ENCODE data around the gene SBF2.

Gene SBF2

DNA sequence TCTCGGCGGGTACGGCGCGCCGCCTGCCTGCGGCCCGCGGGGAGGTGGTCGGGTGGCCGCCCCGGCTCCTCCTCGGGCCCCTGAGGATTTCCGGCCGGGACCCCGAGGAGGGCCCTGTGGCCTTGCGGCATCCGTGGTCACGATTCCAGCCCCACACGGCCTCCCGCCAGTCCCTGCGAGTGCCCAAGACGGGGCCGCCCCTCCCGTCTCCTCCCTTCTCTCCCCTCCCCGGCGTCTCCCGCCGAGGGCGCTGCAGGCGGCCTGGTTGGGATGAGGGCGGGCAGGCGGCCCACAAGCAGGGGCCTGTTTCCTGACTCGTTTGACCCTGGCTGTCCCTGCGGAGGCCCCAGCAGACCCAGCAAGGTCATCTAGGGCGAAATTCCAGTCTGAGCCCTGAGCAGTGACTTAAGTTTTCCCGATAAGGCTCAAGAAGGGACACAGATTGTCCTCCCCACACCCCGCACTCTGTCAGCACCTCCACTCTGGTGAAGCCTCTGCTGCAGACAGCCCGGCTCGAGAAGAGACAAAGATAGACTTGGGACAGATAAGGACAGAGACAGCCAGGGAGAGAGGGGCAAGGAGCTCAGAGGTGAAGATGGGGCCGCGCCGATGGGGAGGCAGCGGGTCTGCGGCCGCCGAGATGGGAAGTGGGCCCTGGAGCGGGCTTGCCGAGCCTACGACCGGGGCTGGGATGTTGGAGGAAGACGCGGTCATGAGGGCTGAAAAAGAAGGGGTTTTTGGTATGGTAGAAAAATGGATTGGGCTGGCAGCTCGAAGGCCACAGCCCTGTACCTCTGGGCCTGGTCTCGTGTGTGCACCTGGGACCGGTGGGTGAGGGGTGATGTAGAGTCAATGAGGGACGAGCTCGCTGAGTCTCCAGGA lies 535.1 kb downstream of the SBF2 start:
- peak overlapping the region; percentile 77 for H2AFZ ChIP-seq (ENCODE audit: low read depth, low read length)
- no peak for TF ChIP-seq CTCF (IDR thresholded peaks at IDR 0.05; ENCODE audit: borderline replicate concordance, extremely low read depth, low read length, poor library complexity, severe bottlenecking)
- TF ChIP-seq EZH2 (IDR thresholded peaks at IDR 0.05; ENCODE audit: borderline replicate concordance, low read depth, low read length, severe bottlenecking): no peak
- H3K4me3 ChIP-seq (ENCODE audit: low read depth in 1 of 2, low read length in 2 of 2): peak overlapping the region; percentile 11 to 68; a peak in 3 of 4 replicates
- no peaks in the 10 kb centered on the region for H3K79me2 ChIP-seq (ENCODE audit: insufficient read depth, low read length)
- no peaks in the 10 kb centered on the region for H3K27me3 ChIP-seq (ENCODE audit: insufficient read depth, low read length, poor library complexity)
- no peaks in the 10 kb centered on the region for H3K36me3 ChIP-seq (ENCODE audit: insufficient read depth, low read length)
- H3K4me2 ChIP-seq (ENCODE audit: insufficient read depth, low read length): peak overlapping the region; percentile 64
- peaks cover 32% of the 10 kb centered on the region for H3K4me1 ChIP-seq (ENCODE audit: insufficient read depth, low read length)
- no peaks in the 10 kb centered on the region for H4K20me1 ChIP-seq (ENCODE audit: insufficient read depth, low read length)
- H3K9ac ChIP-seq (ENCODE audit: low read depth, low read length): peak overlapping the region; percentile 63
- peak; percentile 39 for DNase-seq
- peak; percentile 20; the same call in 2 of the 3 replicates for ATAC-seq (ENCODE audit: insufficient read depth, low read depth)
- H3K9me3 ChIP-seq (ENCODE audit: insufficient read depth, low read length, severe bottlenecking): no peaks in the 10 kb centered on the region
- peak overlapping the region; percentile 60 for H3K27ac ChIP-seq (ENCODE audit: low read length)

GRCh38 chr11:9757809-9758636 lies 536.0 kb downstream of the SBF2 start:
- H3K4me2 ChIP-seq (ENCODE audit: insufficient read depth, low read length): peak overlapping the region; percentile 64
- peak overlapping the region; percentile 11 to 68; a peak in 3 of 4 replicates for H3K4me3 ChIP-seq (ENCODE audit: low read depth in 1 of 2, low read length in 2 of 2)
- TF ChIP-seq EZH2 (IDR thresholded peaks at IDR 0.05; ENCODE audit: borderline replicate concordance, low read depth, low read length, severe bottlenecking) (no peak), CTCF (IDR thresholded peaks at IDR 0.05; ENCODE audit: borderline replicate concordance, extremely low read depth, low read length, poor library complexity, severe bottlenecking) (peak; percentile 87)
- H2AFZ ChIP-seq (ENCODE audit: low read depth, low read length): peak overlapping the region; percentile 77
- peak overlapping the region; percentile 60 for H3K27ac ChIP-seq (ENCODE audit: low read length)
- no peaks in the 10 kb centered on the region for H3K79me2 ChIP-seq (ENCODE audit: insufficient read depth, low read length)
- no peaks in the 10 kb centered on the region for H3K36me3 ChIP-seq (ENCODE audit: insufficient read depth, low read length)
- ATAC-seq (ENCODE audit: insufficient read depth, low read depth): peak; percentile 75
- peak overlapping the region; percentile 63 for H3K9ac ChIP-seq (ENCODE audit: low read depth, low read length)
- H3K27me3 ChIP-seq (ENCODE audit: insufficient read depth, low read length, poor library complexity): no peaks in the 10 kb centered on the region
- peak; percentile 87 for DNase-seq
- no peaks in the 10 kb centered on the region for H3K9me3 ChIP-seq (ENCODE audit: insufficient read depth, low read length, severe bottlenecking)
- peaks cover 32% of the 10 kb centered on the region for H3K4me1 ChIP-seq (ENCODE audit: insufficient read depth, low read length)
- H4K20me1 ChIP-seq (ENCODE audit: insufficient read depth, low read length): no peaks in the 10 kb centered on the region

GRCh38 chr11:9756878-9757277 lies 537.1 kb downstream of the SBF2 start:
- no peak for DNase-seq
- H4K20me1 ChIP-seq (ENCODE audit: insufficient read depth, low read length): no peaks in the 10 kb centered on the region
- H3K4me2 ChIP-seq (ENCODE audit: insufficient read depth, low read length): no peak overlapping the region
- no peaks in the 10 kb centered on the region for H3K36me3 ChIP-seq (ENCODE audit: insufficient read depth, low read length)
- no peak overlapping the region for H2AFZ ChIP-seq (ENCODE audit: low read depth, low read length)
- no peak for ATAC-seq (ENCODE audit: insufficient read depth, low read depth)
- H3K27ac ChIP-seq (ENCODE audit: low read length): no peak overlapping the region
- H3K9ac ChIP-seq (ENCODE audit: low read depth, low read length): no peak overlapping the region
- peaks cover 7% of the 10 kb centered on the region for H3K27me3 ChIP-seq (ENCODE audit: insufficient read depth, low read length, poor library complexity)
- H3K4me3 ChIP-seq (ENCODE audit: low read depth in 1 of 2, low read length in 2 of 2): no peak overlapping the region
- no peaks in the 10 kb centered on the region for H3K9me3 ChIP-seq (ENCODE audit: insufficient read depth, low read length, severe bottlenecking)
- no peaks in the 10 kb centered on the region for H3K79me2 ChIP-seq (ENCODE audit: insufficient read depth, low read length)
- H3K4me1 ChIP-seq (ENCODE audit: insufficient read depth, low read length): peaks cover 32% of the 10 kb centered on the region
- no peak for TF ChIP-seq CTCF (IDR thresholded peaks at IDR 0.05; ENCODE audit: borderline replicate concordance, extremely low read depth, low read length, poor library complexity, severe bottlenecking)
- TF ChIP-seq EZH2 (IDR thresholded peaks at IDR 0.05; ENCODE audit: borderline replicate concordance, low read depth, low read length, severe bottlenecking): no peak
